CD4-positive, CD25-positive, alpha-beta regulatory T cell (primary cell): ENCODE results near the gene RNPEP. TPM values are rescaled to one million over a fixed set of nuclear protein-coding genes. Genes with fewer than 3 reads are reported as not detected.
"Not testable (repeated sequence)": the region's sequence is repeated elsewhere in the genome, so short reads cannot be mapped to it uniquely, and the experiment has no call there.

Source experiments
- ATAC-seq, 2 donors: fragments of 150-1000 bp; cut with Tn5 transposase; one replicate each; pipeline ENCODE4 v1.10.0; 2021; ENCODE audit warnings: low read depth in 2 of 2, moderate number of reproducible peaks in 2 of 2, moderate library complexity in 1 of 2
- DNase-seq, 3 donors: peaks; one replicate each; pipeline versions ENCODE4 v3.0.0 to v3.0.0-alpha.2; 2012 to 2022; ENCODE audit warnings: mixed read lengths in 1 of 3
- H3K27ac ChIP-seq: one replicate; pipeline ENCODE4 v1.7.0; 2013; ENCODE audit warnings: mild to moderate bottlenecking, low read length; ENCODE audit not compliant: insufficient read depth, poor library complexity, severe bottlenecking
- H3K27me3 ChIP-seq: one replicate; pipeline ENCODE4 v1.7.0; 2013; ENCODE audit warnings: low read length; ENCODE audit not compliant: control insufficient read depth, insufficient read depth
- H3K36me3 ChIP-seq: one replicate; pipeline ENCODE4 v1.7.0; 2013; ENCODE audit warnings: mild to moderate bottlenecking, low read length, moderate library complexity; ENCODE audit not compliant: control insufficient read depth, insufficient read depth
- H3K4me1 ChIP-seq: 2 replicates; pipeline ENCODE4 v1.7.0; 2013; ENCODE audit warnings: mild to moderate bottlenecking, low read length; ENCODE audit not compliant: insufficient read depth, control insufficient read depth, poor library complexity, severe bottlenecking
- H3K4me3 ChIP-seq: one replicate; pipeline ENCODE4 v1.7.0; 2013; ENCODE audit warnings: low read depth, mild to moderate bottlenecking, low read length, moderate library complexity
- H3K9me3 ChIP-seq, 2 experiments: 1 replicate in 1 of 2; 2 replicates in 1 of 2; pipeline ENCODE4 v1.7.0; 2013; ENCODE audit warnings: low read length in 2 of 2, mild to moderate bottlenecking in 1 of 2, moderate library complexity in 1 of 2; ENCODE audit not compliant: control insufficient read depth in 2 of 2
- H3K27ac Mint-ChIP-seq, 3 donors: one replicate each; pipeline ENCODE4 v1.8.0; 2020 to 2022; ENCODE audit warnings: mild to moderate bottlenecking in 3 of 3, mixed read lengths in 3 of 3, moderate library complexity in 2 of 3
- H3K27me3 Mint-ChIP-seq: one replicate; pipeline ENCODE4 v1.8.0; 2022; ENCODE audit warnings: mild to moderate bottlenecking, mixed read lengths
- H3K36me3 Mint-ChIP-seq: one replicate; pipeline ENCODE4 v1.8.0; 2020; ENCODE audit warnings: mixed read lengths
- H3K4me1 Mint-ChIP-seq, 4 donors: one replicate each; pipeline ENCODE4 v1.8.0; 2020 to 2022; ENCODE audit warnings: mixed read lengths in 4 of 4, mild to moderate bottlenecking in 1 of 4
- H3K4me3 Mint-ChIP-seq, 4 donors: one replicate each; pipeline ENCODE4 v1.8.0; 2020 to 2022; ENCODE audit warnings: mild to moderate bottlenecking in 4 of 4, mixed read lengths in 4 of 4, moderate library complexity in 3 of 4
- H3K9me3 Mint-ChIP-seq, 7 donors: one replicate each; pipeline ENCODE4 v1.8.0; 2020 to 2022; ENCODE audit warnings: mixed read lengths in 7 of 7, mild to moderate bottlenecking in 3 of 7, moderate library complexity in 2 of 7
- polyA plus RNA-seq, 4 donors: library from polyadenylated mRNA; unstranded; fragments of 300-500 nt; fragmentation: Illumina TruSeq; gene quantifications; one replicate each; pipeline ENCODE4 v1.2.3, GENCODE V29; 2021
- total RNA-seq: library from RNA; stranded (reverse); gene quantifications from one replicate; pipeline ENCODE4 v1.2.3, GENCODE V29; 2022

Gene RNPEP
- total and polyA plus RNA-seq, 5 donors from 2014 or later = 29.8 to 51.2 (median 31.8) TPM

DNA sequence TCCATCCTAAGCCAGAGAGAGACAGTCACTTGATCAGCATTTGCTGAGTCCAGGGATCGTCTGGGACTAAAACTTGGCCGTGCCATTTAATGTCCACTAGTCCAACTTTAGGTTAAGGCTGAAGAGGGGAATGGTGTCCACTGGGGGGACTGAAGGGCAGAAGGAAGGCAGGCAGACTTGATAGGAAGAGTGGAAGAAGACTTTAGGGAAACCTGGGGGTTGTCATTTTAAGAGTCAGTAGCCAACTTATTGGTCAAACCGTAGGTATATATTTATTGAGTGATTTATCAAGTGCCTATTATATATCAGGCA, 34.8 kb upstream of the RNPEP start:
- Mint-ChIP-seq H3K4me3 (no peak overlapping the region), H3K4me1 (peaks cover 0 to 14% (median 7%) of the 10 kb centered on the region in 4 donors), H3K27ac (no peak overlapping the region), H3K27me3 (peaks cover 72% of the 10 kb centered on the region), H3K9me3 (peaks cover 0 to 4% (median 0%) of the 10 kb centered on the region in 7 donors), H3K36me3 (no peaks in the 10 kb centered on the region)
- Histone ChIP-seq H3K4me1 (peaks cover 9% of the 10 kb centered on the region), H3K27ac (no peak overlapping the region), H3K27me3 (peaks cover 36% of the 10 kb centered on the region), H3K9me3 (no peaks in the 10 kb centered on the region), H3K4me3 (no peak overlapping the region), H3K36me3 (no peaks in the 10 kb centered on the region)
- DNase-seq = no peak
- no peak for ATAC-seq

GRCh38 chr1:201949491-201949890, 33.0 kb upstream of the RNPEP start:
- H3K36me3 ChIP-seq = no peaks in the 10 kb centered on the region
- no peaks in the 10 kb centered on the region for H3K9me3 ChIP-seq
- H3K4me3 Mint-ChIP-seq = peak overlapping the region in 1 of 4 donors; percentile 73
- H3K27me3 ChIP-seq = peaks cover 27% of the 10 kb centered on the region
- no peak overlapping the region for H3K27ac Mint-ChIP-seq
- H3K4me1 Mint-ChIP-seq = peaks cover 0 to 17% (median 8%) of the 10 kb centered on the region in 4 donors
- ATAC-seq = no peak
- H3K9me3 Mint-ChIP-seq = peaks cover 0 to 4% (median 0%) of the 10 kb centered on the region in 7 donors
- H3K4me3 ChIP-seq = no peak overlapping the region
- H3K36me3 Mint-ChIP-seq = no peaks in the 10 kb centered on the region
- peaks cover 53% of the 10 kb centered on the region for H3K27me3 Mint-ChIP-seq
- H3K4me1 ChIP-seq = peaks cover 13% of the 10 kb centered on the region
- no peak for DNase-seq
- H3K27ac ChIP-seq = no peak overlapping the region

DNA sequence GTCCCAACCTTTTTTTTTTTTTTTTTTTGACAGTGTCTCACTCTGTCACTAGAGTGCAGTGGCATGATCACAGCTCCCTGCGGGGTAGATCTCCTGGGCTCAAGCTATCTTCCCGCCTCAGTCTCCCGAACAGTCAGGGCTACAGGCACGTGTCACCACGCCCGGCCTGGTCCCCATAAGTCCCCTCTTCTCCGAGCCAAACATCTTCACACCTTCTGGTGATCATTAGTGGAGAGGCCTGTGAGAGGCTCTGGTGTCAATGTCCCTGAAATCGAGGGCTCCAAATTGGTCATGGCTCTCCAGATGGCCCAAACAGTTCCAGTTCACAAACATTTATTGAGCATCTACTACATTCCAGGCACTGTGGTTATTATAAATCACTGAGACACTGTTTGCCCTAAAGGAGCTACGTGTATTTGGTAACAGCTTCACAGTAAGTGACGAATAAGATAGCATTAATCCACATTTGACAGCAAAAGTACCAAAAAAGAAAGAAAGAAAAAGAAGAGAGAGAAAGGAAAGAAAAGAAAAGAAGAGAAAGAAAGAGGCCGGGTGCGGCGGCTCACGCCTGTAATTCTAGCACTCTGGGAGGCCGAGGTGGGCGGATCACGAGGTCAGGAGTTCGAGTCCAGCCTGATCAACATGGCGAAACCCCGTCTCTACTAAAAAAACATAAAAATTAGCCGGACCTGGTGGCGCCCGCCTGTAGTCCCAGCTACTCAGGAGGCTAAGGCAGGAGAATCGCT, 28.0 kb upstream of the RNPEP start:
- Mint-ChIP-seq H3K4me1 (peaks cover 5 to 33% (median 20%) of the 10 kb centered on the region in 4 donors), H3K4me3 (peak overlapping the region; percentile 97 to 99 (median 98)), H3K9me3 (no peaks in the 10 kb centered on the region), H3K27ac (peak overlapping the region; percentile 97 to 99 (median 98)), H3K36me3 (peaks cover 8% of the 10 kb centered on the region), H3K27me3 (peaks cover 10% of the 10 kb centered on the region)
- DNase-seq = peak in 1 of 3 donors; percentile 11
- Histone ChIP-seq H3K36me3 (peaks cover 17% of the 10 kb centered on the region), H3K9me3 (no peaks in the 10 kb centered on the region), H3K4me3 (peak overlapping the region; percentile 96), H3K4me1 (peaks cover 15% of the 10 kb centered on the region), H3K27me3 (no peaks in the 10 kb centered on the region), H3K27ac (peak overlapping the region; percentile 82)
- ATAC-seq = no peak

DNA sequence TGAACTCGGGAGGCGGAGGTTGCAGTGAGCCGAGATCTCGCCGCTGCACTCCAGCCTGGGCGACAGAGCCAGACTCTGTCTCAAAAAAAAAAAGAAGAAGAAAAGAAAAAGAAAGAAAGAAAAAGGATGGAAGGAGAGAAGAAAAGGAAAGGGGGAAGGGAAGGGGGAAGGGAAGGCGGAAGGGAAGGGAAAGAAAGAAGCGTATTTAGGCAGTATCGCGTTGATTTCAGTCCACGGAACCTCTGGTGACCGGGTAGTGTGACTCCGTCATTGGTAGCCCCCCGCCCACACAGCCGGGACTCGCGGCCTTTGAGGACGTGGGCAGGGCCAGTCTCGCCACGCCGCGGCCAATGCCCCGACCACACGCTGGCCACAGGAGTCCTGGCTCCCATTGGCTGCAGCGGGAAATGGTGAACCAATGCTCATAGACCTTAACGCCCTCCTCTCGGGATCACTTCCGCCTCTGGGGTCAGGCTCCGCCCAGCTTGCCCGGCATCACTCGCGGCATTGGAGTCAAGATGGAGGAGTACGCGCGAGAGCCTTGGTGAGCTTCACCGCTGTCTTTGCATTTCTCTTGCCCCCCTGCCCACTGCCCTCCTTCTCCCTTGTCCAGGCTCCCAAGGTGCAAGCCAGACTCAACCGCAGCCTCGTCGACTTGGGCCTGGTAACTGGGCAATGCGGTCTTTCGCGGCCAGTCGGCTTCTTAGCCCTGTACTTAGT, 27.3 kb upstream of the RNPEP start, which contains the start of gene TIMM17A:
Gene TIMM17A, plus strand, starts transcription at position 495 of the 720 bp plus-strand sequence. Its CDS starts 24 bp downstream, at position 519.
- DNase-seq = peak; percentile 91 to 96 (median 91)
- peaks cover 5 to 33% (median 20%) of the 10 kb centered on the region in 4 donors for H3K4me1 Mint-ChIP-seq

DNA sequence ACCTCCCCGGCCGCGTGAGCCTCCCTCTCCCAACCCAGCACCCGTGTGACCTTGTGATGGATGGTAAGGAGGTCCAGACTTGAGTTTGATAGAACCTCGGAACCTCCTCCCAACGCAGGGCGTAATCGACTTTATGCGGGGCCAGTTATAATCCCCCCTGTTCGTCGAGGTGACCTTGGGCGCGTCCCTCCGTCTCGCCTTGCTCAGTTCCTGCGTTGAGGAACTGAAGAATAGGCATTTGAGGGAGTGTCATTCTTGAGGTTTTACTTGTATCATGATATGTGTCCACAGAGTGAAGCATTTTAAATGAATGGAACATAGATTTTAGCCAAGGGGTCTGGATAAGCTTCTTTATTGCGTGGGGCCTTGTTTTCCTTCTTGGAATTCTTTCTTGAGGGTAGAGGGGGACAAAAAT, 26.7 kb upstream of the RNPEP start:
- H3K27me3 ChIP-seq = no peaks in the 10 kb centered on the region
- H3K4me3 ChIP-seq = peak overlapping the region; percentile 96
- DNase-seq (no peak), ATAC-seq (peak; percentile 36 to 45)
- no peaks in the 10 kb centered on the region for H3K9me3 Mint-ChIP-seq
- H3K36me3 ChIP-seq = peaks cover 19% of the 10 kb centered on the region
- H3K36me3 Mint-ChIP-seq = peaks cover 11% of the 10 kb centered on the region
- H3K9me3 ChIP-seq = no peaks in the 10 kb centered on the region
- peak overlapping the region; percentile 82 for H3K27ac ChIP-seq
- H3K4me1 ChIP-seq = peaks cover 15% of the 10 kb centered on the region
- H3K27me3 Mint-ChIP-seq = no peaks in the 10 kb centered on the region
- peak overlapping the region; percentile 97 to 99 (median 98) for H3K27ac Mint-ChIP-seq
- H3K4me3 Mint-ChIP-seq = peak overlapping the region; percentile 97 to 99 (median 98)
- H3K4me1 Mint-ChIP-seq = peaks cover 10 to 33% (median 20%) of the 10 kb centered on the region in 4 donors

More for the DNA sequence above, 27.3 kb upstream of the RNPEP start, which contains the start of gene TIMM17A:
- Mint-ChIP-seq H3K4me3 (peak within 1 kb of the TSS; percentile 97 to 99 (median 98)), H3K27ac (peak within 1 kb of the TSS; percentile 97 to 99 (median 98)), H3K27me3 (peaks cover 5% of the 10 kb centered on the region), H3K9me3 (no peaks in the 10 kb centered on the region), H3K36me3 (peaks cover 8% of the 10 kb centered on the region)
- H3K9me3 ChIP-seq = no peaks in the 10 kb centered on the region
- peaks cover 17% of the 10 kb centered on the region for H3K36me3 ChIP-seq
- H3K4me1 ChIP-seq = peaks cover 15% of the 10 kb centered on the region
- peak within 1 kb of the TSS; percentile 96 for H3K4me3 ChIP-seq
- H3K27me3 ChIP-seq = no peaks in the 10 kb centered on the region
- H3K27ac ChIP-seq = peak within 1 kb of the TSS; percentile 82
- peak; percentile 99 for ATAC-seq

GRCh38 chr1:201958348-201958747, 24.1 kb upstream of the RNPEP start:
- Mint-ChIP-seq H3K27me3 (no peaks in the 10 kb centered on the region), H3K4me3 (peak overlapping the region in 2 of 4 donors; percentile 10 to 99), H3K27ac (peak overlapping the region in 1 of 3 donors; percentile 52), H3K4me1 (peaks cover 14 to 39% (median 21%) of the 10 kb centered on the region in 4 donors), H3K9me3 (no peaks in the 10 kb centered on the region), H3K36me3 (peaks cover 20% of the 10 kb centered on the region)
- ATAC-seq = no peak
- no peak overlapping the region for H3K27ac ChIP-seq
- H3K9me3 ChIP-seq = no peaks in the 10 kb centered on the region
- H3K4me1 ChIP-seq = peaks cover 15% of the 10 kb centered on the region
- H3K27me3 ChIP-seq = no peaks in the 10 kb centered on the region
- no peak for DNase-seq
- no peak overlapping the region for H3K4me3 ChIP-seq
- H3K36me3 ChIP-seq = peaks cover 43% of the 10 kb centered on the region

- not testable (repeated sequence) for ATAC-seq, H3K27me3 Mint-ChIP-seq, H3K4me3 Mint-ChIP-seq, H3K4me1 ChIP-seq, DNase-seq, H3K27ac Mint-ChIP-seq, H3K27me3 ChIP-seq, H3K27ac ChIP-seq, H3K9me3 Mint-ChIP-seq, H3K4me3 ChIP-seq, H3K9me3 ChIP-seq
- Mint-ChIP-seq H3K4me1 (peaks cover 0 to 14% (median 9%) of the 10 kb centered on the region in 4 donors), H3K36me3 (peaks cover 31% of the 10 kb centered on the region)
- H3K36me3 ChIP-seq = peaks cover 71% of the 10 kb centered on the region
Observed at GRCh38 chr1:201962382-201962781, 20.1 kb upstream of the RNPEP start.
